K562 (cell line): Measurements from ENCODE around the gene BTF3L4. TPM values are rescaled to one million over a fixed set of nuclear protein-coding genes. Genes with fewer than 3 reads are reported as not detected.

Source experiments
- CTBP1 ChIP-seq: fragments of 450-650 bp; IDR thresholded peaks from 2 replicates; pipeline ENCODE4 v1.6.1; 2016; ENCODE audit warnings: borderline replicate concordance
- HNRNPL ChIP-seq: fragments of 200-400 bp; formaldehyde crosslinking; IDR thresholded peaks from 2 replicates; pipeline ENCODE4 v1.6.1; 2017; ENCODE audit warnings: low read depth, mild to moderate bottlenecking, low read length
- PML ChIP-seq: IDR thresholded peaks from 2 replicates; pipeline ENCODE4 v1.6.1; 2012; ENCODE audit warnings: low read length, inconsistent platforms
- SMARCB1 ChIP-seq: IDR thresholded peaks from 2 replicates; pipeline ENCODE4 v1.6.1; 2011; ENCODE audit warnings: improper control_type of control experiment, low read depth; ENCODE audit not compliant: insufficient read length
- ZKSCAN3 ChIP-seq: fragments of 250-450 bp; sonication (Bioruptor Pico); IDR thresholded peaks from 2 replicates; pipeline ENCODE4 v1.4.0; 2020
- ZNF551 ChIP-seq: fragments of 250-450 bp; sonication (Bioruptor Pico); IDR thresholded peaks from 2 replicates; pipeline ENCODE4 v1.5.0; 2021; ENCODE audit warnings: mild to moderate bottlenecking, moderate library complexity
- ZNF766 ChIP-seq: fragments of 200-800 bp; sonication (Bioruptor generic); conservative IDR thresholded peaks from 2 replicates; pipeline ENCODE4 v1.6.1; 2016; ENCODE audit warnings: missing genetic modification characterization, missing compliant biosample characterization
- polyA plus RNA-seq, 8 experiments: library from polyadenylated mRNA; depleted of rRNA in 4 of 8; stranded (reverse) in 5 of 8; unstranded in 3 of 8; fragments of >200 nt; fragmentation: Nextera tagmentation in 2 of 8; fragmentation: Illumina TruSeq in 1 of 8; extraction: Ambion mirVana in 2 of 8; extraction: Trizol in 1 of 8; gene quantifications; 2 replicates each; pipeline versions ENCODE4 v1.2.1 to v1.2.3, GENCODE V29; 2011 to 2014; ENCODE audit warnings: inconsistent platforms in 1 of 8, missing spikeins in 1 of 8
- total RNA-seq, 7 experiments: library from RNA; depleted of rRNA in 6 of 7; stranded (reverse); fragments of >200 nt in 6 of 7; fragmentation: Illumina TruSeq in 2 of 7; extraction: Trizol in 2 of 7; gene quantifications; 2 replicates each; pipeline versions ENCODE4 v1.2.1 to v1.2.3, GENCODE V29; 2011 to 2021; ENCODE audit warnings: low replicate concordance in 1 of 7
- TF ChIP-seq, protein P1 (sequence below): fragments of 150-350 bp; IDR thresholded peaks from 2 replicates; pipeline ENCODE4 v1.6.1; 2014; ENCODE audit warnings: low read depth, mild to moderate bottlenecking, low read length, borderline replicate concordance
- TF ChIP-seq, protein P2 (sequence below): sonication (generic); formaldehyde crosslinking; IDR thresholded peaks from 2 replicates; pipeline ENCODE4 v1.8.0; 2023; ENCODE audit warnings: missing genetic modification reagents, mild to moderate bottlenecking, borderline replicate concordance
- TF ChIP-seq, protein P3 (sequence below): fragments of 250-450 bp; sonication (Bioruptor Pico); IDR thresholded peaks from 2 replicates; pipeline ENCODE4 v1.4.0; 2020; ENCODE audit warnings: mild to moderate bottlenecking, moderate library complexity
- TF ChIP-seq, protein P4 (sequence below): fragments of 450-650 bp; IDR thresholded peaks from one replicate; pipeline ENCODE4 v1.6.1; 2018; ENCODE audit warnings: mild to moderate bottlenecking, moderate library complexity; ENCODE audit not compliant: partially characterized antibody

Gene BTF3L4
- total and polyA plus RNA-seq, 9 of the 15 experiments (the other 6 are each of a cell fraction or from before 2014, with no cell fraction given): 40.1 to 106 (median 88.8) TPM

DNA sequence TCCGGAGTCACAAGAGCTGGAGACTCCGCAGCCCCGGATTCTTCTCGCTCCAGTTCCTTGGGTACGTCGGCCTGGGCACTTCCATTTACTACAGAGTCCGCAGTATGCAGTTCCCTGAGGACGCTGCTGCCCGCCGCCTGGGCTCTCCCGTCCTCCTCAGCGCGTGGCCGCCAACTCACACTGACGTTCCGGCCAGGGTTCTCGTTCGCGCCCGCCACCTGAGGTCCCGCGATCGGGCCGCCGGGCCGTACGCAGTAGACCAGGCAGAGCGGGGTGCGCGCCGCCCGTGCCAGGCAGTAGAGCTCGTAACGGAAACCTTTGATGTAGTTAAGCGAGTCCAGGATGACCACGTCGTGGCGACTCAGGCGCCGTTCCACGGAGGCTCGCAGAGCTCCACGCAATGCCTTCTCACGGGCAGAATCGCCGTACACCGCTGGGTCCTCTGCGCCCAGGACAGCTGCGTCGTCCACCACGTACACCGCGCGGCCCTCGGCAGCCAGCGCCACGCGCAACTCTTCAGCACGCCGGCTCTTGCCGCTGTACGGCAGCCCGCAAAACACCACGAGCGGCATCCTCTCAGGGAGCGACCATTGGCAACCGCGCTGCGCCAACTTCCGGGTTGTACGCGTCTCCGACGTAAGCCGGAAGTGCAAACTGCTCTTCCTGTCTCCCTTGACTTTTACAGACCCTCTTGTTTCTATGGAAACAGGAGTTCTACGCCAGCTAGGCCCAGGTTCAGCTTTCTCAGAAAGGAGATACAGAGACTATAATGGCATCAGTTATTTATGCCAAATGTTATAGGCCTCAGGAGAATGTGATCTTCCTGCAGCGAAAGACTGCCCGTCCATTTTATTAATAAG, 22.7 kb upstream of the BTF3L4 start, which contains the start of gene KTI12 (continued):
- TF ChIP-seq, protein P1, sequence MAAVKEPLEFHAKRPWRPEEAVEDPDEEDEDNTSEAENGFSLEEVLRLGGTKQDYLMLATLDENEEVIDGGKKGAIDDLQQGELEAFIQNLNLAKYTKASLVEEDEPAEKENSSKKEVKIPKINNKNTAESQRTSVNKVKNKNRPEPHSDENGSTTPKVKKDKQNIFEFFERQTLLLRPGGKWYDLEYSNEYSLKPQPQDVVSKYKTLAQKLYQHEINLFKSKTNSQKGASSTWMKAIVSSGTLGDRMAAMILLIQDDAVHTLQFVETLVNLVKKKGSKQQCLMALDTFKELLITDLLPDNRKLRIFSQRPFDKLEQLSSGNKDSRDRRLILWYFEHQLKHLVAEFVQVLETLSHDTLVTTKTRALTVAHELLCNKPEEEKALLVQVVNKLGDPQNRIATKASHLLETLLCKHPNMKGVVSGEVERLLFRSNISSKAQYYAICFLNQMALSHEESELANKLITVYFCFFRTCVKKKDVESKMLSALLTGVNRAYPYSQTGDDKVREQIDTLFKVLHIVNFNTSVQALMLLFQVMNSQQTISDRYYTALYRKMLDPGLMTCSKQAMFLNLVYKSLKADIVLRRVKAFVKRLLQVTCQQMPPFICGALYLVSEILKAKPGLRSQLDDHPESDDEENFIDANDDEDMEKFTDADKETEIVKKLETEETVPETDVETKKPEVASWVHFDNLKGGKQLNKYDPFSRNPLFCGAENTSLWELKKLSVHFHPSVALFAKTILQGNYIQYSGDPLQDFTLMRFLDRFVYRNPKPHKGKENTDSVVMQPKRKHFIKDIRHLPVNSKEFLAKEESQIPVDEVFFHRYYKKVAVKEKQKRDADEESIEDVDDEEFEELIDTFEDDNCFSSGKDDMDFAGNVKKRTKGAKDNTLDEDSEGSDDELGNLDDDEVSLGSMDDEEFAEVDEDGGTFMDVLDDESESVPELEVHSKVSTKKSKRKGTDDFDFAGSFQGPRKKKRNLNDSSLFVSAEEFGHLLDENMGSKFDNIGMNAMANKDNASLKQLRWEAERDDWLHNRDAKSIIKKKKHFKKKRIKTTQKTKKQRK: no peak
- TF ChIP-seq ZNF551 (CRISPR knock-in tag) (no peak), HNRNPL (peak; percentile 63; the same call in 1 of the 2 replicates), CTBP1 (peak; percentile 60; the same call in 1 of the 2 replicates), PML (peak; percentile 76; the same call in 1 of the 2 replicates), ZNF766 (0 out of 2 replicates have a peak, but pooled peaks have one; percentile 37), SMARCB1 (no peak), ZKSCAN3 (CRISPR knock-in tag) (no peak)
- TF ChIP-seq, protein P2, sequence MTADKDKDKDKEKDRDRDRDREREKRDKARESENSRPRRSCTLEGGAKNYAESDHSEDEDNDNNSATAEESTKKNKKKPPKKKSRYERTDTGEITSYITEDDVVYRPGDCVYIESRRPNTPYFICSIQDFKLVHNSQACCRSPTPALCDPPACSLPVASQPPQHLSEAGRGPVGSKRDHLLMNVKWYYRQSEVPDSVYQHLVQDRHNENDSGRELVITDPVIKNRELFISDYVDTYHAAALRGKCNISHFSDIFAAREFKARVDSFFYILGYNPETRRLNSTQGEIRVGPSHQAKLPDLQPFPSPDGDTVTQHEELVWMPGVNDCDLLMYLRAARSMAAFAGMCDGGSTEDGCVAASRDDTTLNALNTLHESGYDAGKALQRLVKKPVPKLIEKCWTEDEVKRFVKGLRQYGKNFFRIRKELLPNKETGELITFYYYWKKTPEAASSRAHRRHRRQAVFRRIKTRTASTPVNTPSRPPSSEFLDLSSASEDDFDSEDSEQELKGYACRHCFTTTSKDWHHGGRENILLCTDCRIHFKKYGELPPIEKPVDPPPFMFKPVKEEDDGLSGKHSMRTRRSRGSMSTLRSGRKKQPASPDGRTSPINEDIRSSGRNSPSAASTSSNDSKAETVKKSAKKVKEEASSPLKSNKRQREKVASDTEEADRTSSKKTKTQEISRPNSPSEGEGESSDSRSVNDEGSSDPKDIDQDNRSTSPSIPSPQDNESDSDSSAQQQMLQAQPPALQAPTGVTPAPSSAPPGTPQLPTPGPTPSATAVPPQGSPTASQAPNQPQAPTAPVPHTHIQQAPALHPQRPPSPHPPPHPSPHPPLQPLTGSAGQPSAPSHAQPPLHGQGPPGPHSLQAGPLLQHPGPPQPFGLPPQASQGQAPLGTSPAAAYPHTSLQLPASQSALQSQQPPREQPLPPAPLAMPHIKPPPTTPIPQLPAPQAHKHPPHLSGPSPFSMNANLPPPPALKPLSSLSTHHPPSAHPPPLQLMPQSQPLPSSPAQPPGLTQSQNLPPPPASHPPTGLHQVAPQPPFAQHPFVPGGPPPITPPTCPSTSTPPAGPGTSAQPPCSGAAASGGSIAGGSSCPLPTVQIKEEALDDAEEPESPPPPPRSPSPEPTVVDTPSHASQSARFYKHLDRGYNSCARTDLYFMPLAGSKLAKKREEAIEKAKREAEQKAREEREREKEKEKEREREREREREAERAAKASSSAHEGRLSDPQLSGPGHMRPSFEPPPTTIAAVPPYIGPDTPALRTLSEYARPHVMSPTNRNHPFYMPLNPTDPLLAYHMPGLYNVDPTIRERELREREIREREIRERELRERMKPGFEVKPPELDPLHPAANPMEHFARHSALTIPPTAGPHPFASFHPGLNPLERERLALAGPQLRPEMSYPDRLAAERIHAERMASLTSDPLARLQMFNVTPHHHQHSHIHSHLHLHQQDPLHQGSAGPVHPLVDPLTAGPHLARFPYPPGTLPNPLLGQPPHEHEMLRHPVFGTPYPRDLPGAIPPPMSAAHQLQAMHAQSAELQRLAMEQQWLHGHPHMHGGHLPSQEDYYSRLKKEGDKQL: peak; percentile 78; the same call in 1 of the 2 replicates
- TF ChIP-seq, protein P3, sequence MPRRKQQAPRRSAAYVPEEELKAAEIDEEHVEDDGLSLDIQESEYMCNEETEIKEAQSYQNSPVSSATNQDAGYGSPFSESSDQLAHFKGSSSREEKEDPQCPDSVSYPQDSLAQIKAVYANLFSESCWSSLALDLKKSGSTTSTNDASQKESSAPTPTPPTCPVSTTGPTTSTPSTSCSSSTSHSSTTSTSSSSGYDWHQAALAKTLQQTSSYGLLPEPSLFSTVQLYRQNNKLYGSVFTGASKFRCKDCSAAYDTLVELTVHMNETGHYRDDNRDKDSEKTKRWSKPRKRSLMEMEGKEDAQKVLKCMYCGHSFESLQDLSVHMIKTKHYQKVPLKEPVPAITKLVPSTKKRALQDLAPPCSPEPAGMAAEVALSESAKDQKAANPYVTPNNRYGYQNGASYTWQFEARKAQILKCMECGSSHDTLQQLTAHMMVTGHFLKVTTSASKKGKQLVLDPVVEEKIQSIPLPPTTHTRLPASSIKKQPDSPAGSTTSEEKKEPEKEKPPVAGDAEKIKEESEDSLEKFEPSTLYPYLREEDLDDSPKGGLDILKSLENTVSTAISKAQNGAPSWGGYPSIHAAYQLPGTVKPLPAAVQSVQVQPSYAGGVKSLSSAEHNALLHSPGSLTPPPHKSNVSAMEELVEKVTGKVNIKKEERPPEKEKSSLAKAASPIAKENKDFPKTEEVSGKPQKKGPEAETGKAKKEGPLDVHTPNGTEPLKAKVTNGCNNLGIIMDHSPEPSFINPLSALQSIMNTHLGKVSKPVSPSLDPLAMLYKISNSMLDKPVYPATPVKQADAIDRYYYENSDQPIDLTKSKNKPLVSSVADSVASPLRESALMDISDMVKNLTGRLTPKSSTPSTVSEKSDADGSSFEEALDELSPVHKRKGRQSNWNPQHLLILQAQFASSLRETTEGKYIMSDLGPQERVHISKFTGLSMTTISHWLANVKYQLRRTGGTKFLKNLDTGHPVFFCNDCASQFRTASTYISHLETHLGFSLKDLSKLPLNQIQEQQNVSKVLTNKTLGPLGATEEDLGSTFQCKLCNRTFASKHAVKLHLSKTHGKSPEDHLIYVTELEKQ (CRISPR knock-in tag): no peak
- TF ChIP-seq, protein P4, sequence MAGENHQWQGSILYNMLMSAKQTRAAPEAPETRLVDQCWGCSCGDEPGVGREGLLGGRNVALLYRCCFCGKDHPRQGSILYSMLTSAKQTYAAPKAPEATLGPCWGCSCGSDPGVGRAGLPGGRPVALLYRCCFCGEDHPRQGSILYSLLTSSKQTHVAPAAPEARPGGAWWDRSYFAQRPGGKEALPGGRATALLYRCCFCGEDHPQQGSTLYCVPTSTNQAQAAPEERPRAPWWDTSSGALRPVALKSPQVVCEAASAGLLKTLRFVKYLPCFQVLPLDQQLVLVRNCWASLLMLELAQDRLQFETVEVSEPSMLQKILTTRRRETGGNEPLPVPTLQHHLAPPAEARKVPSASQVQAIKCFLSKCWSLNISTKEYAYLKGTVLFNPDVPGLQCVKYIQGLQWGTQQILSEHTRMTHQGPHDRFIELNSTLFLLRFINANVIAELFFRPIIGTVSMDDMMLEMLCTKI: no peak
